Neural progenitor cell (in vitro differentiated cells): Measurements from ENCODE around the gene HNRNPA0. TPM values are rescaled to one million over a fixed set of nuclear protein-coding genes. Genes with fewer than 3 reads are reported as not detected.

Experiments
- DNase-seq: peaks from one replicate; pipeline ENCODE4 v3.0.0-alpha.2; 2016; ENCODE audit warnings: low spot score
- H2AFZ ChIP-seq: fragments of 200-600 bp; sonication (generic); replicated peaks from 2 replicates; pipeline ENCODE4 v1.6.1; 2016; ENCODE audit warnings: antibody characterized with exemption
- H3F3A ChIP-seq: fragments of 200-600 bp; sonication (generic); 2 replicates; pipeline ENCODE4 v1.6.1; 2016; ENCODE audit warnings: antibody characterized with exemption, low read depth
- H3K27ac ChIP-seq: fragments of 200-600 bp; sonication (generic); 2 replicates; pipeline ENCODE4 v1.5.1; 2016; ENCODE audit warnings: mild to moderate bottlenecking
- H3K27me3 ChIP-seq: fragments of 200-600 bp; sonication (generic); 2 replicates; pipeline ENCODE4 v1.6.1; 2016; ENCODE audit warnings: mild to moderate bottlenecking, moderate library complexity
- H3K36me3 ChIP-seq: fragments of 200-600 bp; sonication (generic); 2 replicates; pipeline ENCODE4 v1.5.1; 2016
- H3K4me1 ChIP-seq: fragments of 200-600 bp; sonication (generic); 2 replicates; pipeline ENCODE4 v1.6.1; 2016; ENCODE audit warnings: mixed run types
- H3K4me2 ChIP-seq: fragments of 200-600 bp; sonication (generic); 2 replicates; pipeline ENCODE4 v1.6.1; 2016
- H3K4me3 ChIP-seq: fragments of 200-600 bp; sonication (generic); 2 replicates; pipeline ENCODE4 v1.5.1; 2016
- H3K79me2 ChIP-seq: fragments of 200-600 bp; sonication (generic); 2 replicates; pipeline ENCODE4 v1.6.1; 2016; ENCODE audit warnings: low read depth
- H3K9ac ChIP-seq: fragments of 200-600 bp; sonication (generic); 2 replicates; pipeline ENCODE4 v1.6.1; 2016
- H3K9me3 ChIP-seq: fragments of 200-600 bp; sonication (generic); 2 replicates; pipeline ENCODE4 v1.5.1; 2016; ENCODE audit warnings: low read depth
- H4K20me1 ChIP-seq: fragments of 200-600 bp; sonication (generic); 2 replicates; pipeline ENCODE4 v1.6.1; 2016; ENCODE audit warnings: low read depth
- H3K27ac Mint-ChIP-seq: 3 replicates; pipeline ENCODE4 v1.8.0; 2021; ENCODE audit warnings: mixed read lengths
- H3K27me3 Mint-ChIP-seq: 2 replicates; pipeline ENCODE4 v1.8.0; 2022; ENCODE audit warnings: low read depth, mild to moderate bottlenecking, inconsistent platforms, moderate library complexity, mixed read lengths; ENCODE audit not compliant: insufficient read depth
- H3K36me3 Mint-ChIP-seq: 3 replicates; pipeline ENCODE4 v1.8.0; 2021; ENCODE audit warnings: mixed read lengths
- H3K4me1 Mint-ChIP-seq: 3 replicates; pipeline ENCODE4 v1.8.0; 2021; ENCODE audit warnings: mixed read lengths
- H3K4me3 Mint-ChIP-seq: 3 replicates; pipeline ENCODE4 v1.8.0; 2021; ENCODE audit warnings: mild to moderate bottlenecking, moderate library complexity, mixed read lengths
- H3K9me3 Mint-ChIP-seq: 3 replicates; pipeline ENCODE4 v1.8.0; 2020; ENCODE audit warnings: mixed read lengths
- EZH2 ChIP-seq: fragments of 200-600 bp; sonication (generic); IDR thresholded peaks from 2 replicates; pipeline ENCODE4 v1.6.1; 2017; ENCODE audit warnings: antibody characterized with exemption, mild to moderate bottlenecking, moderate library complexity
- EZH2phosphoT487 ChIP-seq: fragments of 200-600 bp; sonication (generic); IDR thresholded peaks from 2 replicates; pipeline ENCODE4 v1.6.1; 2017; ENCODE audit warnings: antibody characterized with exemption
- total RNA-seq: library from RNA; depleted of rRNA; stranded (reverse); fragments of >200 nt; gene quantifications from 2 replicates; pipeline ENCODE4 v1.2.3, GENCODE V29; 2015; ENCODE audit warnings: low replicate concordance
- TF ChIP-seq, protein P1 (sequence below): fragments of 200-600 bp; sonication (generic); IDR thresholded peaks from 2 replicates; pipeline ENCODE4 v1.5.1; 2017; ENCODE audit warnings: antibody characterized with exemption, mild to moderate bottlenecking

HNRNPA0 gene
- 49.8 and 71.4 TPM in 2 replicates for total RNA-seq

DNA sequence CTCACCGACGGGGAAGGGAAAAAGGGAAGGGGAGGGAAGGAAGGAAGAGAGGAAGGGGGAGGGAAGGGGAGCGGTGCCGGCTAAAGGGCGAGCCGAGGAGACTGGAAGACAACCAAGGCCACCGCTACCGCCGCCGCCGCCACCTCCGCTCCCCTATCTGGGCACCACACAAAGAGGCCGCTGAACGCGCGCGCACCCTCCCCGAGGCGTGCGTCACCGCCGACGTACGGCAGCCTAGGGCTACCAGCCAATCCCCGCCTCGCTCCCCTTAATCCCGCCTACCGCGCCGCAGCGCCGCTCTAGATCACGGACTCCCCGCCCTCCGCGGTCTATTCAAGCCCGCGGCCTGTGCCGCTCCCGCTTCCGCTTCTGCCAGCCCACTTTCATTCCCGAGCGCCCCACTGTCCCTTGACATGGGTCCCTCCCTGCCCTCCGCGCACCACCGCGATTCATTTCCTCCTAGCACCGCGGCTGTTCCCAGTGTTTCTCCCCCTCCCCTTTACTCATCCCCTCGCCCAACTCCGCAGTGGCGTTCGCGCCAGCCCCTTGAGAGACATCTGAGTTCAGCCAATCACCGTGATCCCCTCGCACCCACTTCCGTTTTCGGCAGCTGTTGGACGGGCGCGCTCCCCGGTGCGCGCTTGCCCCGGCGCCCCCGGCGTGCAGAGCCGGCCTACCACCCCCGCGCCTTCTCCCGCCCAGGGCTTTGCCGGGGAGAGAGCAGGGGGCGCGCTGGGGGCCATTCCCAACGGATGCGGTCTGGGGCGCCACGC is at the start of gene HNRNPA0:
TSS of gene HNRNPA0 (minus strand) at position 176 of the 773 bp plus-strand sequence. CDS start 297 bp downstream, outside the sequence.
- DNase-seq = peak; percentile 99
- Histone ChIP-seq H3F3A (peaks cover 26% of the 10 kb centered on the region), H3K4me1 (peaks cover 22% of the 10 kb centered on the region), H3K36me3 (no peaks in the 10 kb centered on the region), H4K20me1 (peaks cover 47% of the 10 kb centered on the region), H3K27me3 (no peaks in the 10 kb centered on the region), H3K4me3 (peak within 1 kb of the TSS; percentile 91), H2AFZ (peak within 1 kb of the TSS; percentile 71), H3K9ac (peak within 1 kb of the TSS; percentile 99), H3K27ac (peak within 1 kb of the TSS; percentile 100), H3K9me3 (no peaks in the 10 kb centered on the region), H3K79me2 (peaks cover 54% of the 10 kb centered on the region), H3K4me2 (peak within 1 kb of the TSS; percentile 93)
- Mint-ChIP-seq H3K27me3 (peaks cover 10% of the 10 kb centered on the region), H3K9me3 (peaks cover 4% of the 10 kb centered on the region), H3K27ac (peak within 1 kb of the TSS; percentile 100), H3K4me3 (peak within 1 kb of the TSS; percentile 97), H3K4me1 (peaks cover 19% of the 10 kb centered on the region), H3K36me3 (peaks cover 8% of the 10 kb centered on the region)
- TF ChIP-seq, protein P1, sequence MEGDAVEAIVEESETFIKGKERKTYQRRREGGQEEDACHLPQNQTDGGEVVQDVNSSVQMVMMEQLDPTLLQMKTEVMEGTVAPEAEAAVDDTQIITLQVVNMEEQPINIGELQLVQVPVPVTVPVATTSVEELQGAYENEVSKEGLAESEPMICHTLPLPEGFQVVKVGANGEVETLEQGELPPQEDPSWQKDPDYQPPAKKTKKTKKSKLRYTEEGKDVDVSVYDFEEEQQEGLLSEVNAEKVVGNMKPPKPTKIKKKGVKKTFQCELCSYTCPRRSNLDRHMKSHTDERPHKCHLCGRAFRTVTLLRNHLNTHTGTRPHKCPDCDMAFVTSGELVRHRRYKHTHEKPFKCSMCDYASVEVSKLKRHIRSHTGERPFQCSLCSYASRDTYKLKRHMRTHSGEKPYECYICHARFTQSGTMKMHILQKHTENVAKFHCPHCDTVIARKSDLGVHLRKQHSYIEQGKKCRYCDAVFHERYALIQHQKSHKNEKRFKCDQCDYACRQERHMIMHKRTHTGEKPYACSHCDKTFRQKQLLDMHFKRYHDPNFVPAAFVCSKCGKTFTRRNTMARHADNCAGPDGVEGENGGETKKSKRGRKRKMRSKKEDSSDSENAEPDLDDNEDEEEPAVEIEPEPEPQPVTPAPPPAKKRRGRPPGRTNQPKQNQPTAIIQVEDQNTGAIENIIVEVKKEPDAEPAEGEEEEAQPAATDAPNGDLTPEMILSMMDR = peak; percentile 19
- TF ChIP-seq EZH2phosphoT487 (no peak), EZH2 (peak; percentile 54)

DNA sequence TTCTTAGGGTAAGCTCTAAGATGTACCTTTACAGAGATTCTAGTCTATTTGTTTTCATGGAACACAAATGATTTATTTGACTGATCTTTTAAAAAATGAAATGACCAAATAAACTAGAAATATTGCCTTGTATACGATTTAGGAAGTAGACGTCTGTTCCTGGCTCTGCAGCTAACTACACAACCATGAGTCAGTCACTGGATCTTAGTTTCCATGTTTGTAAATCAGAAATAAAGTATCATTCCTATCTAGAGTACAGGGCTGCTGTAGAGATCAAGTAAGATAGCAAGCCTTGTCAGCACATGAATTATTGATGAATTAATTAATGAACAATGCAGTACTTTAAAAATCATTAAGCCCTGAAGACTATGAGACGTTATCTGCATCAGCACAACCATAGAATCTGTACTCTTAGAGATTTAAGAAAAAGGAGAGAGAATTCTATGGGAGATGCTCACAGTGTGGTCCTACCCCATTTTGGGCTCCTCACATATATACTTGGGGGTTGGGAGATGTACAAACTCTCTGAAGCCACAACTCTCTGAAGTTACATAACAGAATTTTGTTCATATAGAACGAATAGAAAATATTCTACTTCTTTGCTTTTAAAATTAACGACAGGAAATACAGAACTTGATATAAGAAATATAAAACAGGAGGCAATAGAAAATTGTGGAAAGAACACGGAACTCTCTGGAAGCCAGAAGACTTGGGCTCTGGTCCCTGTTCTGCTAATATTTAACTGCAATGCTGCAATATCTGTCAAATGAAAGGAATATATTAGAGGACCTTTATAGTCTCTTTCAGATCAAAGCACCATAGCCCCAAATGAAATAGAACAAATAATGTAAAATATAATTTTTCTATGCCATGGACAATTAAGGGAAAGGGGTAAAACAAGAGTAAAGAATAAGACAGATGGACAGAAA is 48.4 kb upstream of the HNRNPA0 start:
- no peak for DNase-seq
- H3K27me3 Mint-ChIP-seq = no peaks in the 10 kb centered on the region
- TF ChIP-seq EZH2 = no peak
- TF ChIP-seq EZH2phosphoT487 = no peak
- TF ChIP-seq, protein P1 = no peak
- H3K4me1 ChIP-seq = peaks cover 35% of the 10 kb centered on the region
- no peaks in the 10 kb centered on the region for H3K27me3 ChIP-seq
- peaks cover 7% of the 10 kb centered on the region for H3K4me1 Mint-ChIP-seq
- no peaks in the 10 kb centered on the region for H3K9me3 Mint-ChIP-seq
- no peaks in the 10 kb centered on the region for H4K20me1 ChIP-seq
- H3K9ac ChIP-seq = no peak overlapping the region
- no peak overlapping the region for H3K4me2 ChIP-seq
- no peak overlapping the region for H3K4me3 ChIP-seq
- H3K27ac Mint-ChIP-seq = no peak overlapping the region
- no peak overlapping the region for H3K4me3 Mint-ChIP-seq
- no peaks in the 10 kb centered on the region for H3K36me3 ChIP-seq
- H3K27ac ChIP-seq = no peak overlapping the region
- H3F3A ChIP-seq = peaks cover 11% of the 10 kb centered on the region
- no peaks in the 10 kb centered on the region for H3K9me3 ChIP-seq
- no peak overlapping the region for H2AFZ ChIP-seq
- no peaks in the 10 kb centered on the region for H3K36me3 Mint-ChIP-seq
- no peaks in the 10 kb centered on the region for H3K79me2 ChIP-seq

DNA sequence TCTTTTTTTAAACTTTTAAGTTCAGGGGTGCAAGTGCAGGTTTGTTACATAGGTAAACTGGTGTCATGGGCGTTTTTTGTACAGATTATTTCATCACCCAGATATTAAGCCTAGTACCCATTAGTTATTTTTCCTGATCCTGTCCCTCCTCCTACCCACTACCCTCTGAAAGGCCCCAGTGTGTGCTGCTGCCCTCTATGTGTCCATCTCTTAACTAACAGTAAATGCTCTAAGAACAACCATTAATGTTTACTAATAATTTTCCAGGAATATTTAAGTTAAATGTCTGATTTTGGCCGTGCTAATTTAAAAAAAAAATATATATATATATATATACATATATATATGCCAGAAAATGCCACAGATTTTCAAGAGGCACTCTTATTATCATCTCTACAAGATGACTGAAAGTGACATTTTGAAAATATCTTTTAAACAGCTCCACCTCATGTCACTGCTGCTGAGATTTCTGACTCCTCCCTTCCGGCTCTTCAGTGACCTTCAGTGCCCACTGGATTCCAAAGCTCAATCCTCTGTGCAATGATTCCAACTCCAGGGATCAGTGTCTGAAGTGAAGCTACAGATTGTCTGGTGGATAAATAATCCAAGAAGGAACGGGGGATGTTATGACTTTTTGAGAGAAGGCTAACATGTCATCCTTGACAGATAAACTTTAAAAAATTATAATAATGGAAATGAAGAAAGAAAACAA is 46.7 kb upstream of the HNRNPA0 start:
- H3K9me3 ChIP-seq = no peaks in the 10 kb centered on the region
- no peak overlapping the region for H3K9ac ChIP-seq
- Mint-ChIP-seq H3K27ac (no peak overlapping the region), H3K36me3 (no peaks in the 10 kb centered on the region), H3K27me3 (no peaks in the 10 kb centered on the region), H3K4me1 (peaks cover 7% of the 10 kb centered on the region), H3K4me3 (no peak overlapping the region), H3K9me3 (no peaks in the 10 kb centered on the region)
- no peaks in the 10 kb centered on the region for H3K27me3 ChIP-seq
- no peak overlapping the region for H3K4me2 ChIP-seq
- no peak overlapping the region for H2AFZ ChIP-seq
- no peaks in the 10 kb centered on the region for H3K79me2 ChIP-seq
- H4K20me1 ChIP-seq = no peaks in the 10 kb centered on the region
- peaks cover 11% of the 10 kb centered on the region for H3F3A ChIP-seq
- TF ChIP-seq, protein P1 = peak; percentile 2
- no peak for TF ChIP-seq EZH2
- DNase-seq = no peak
- no peaks in the 10 kb centered on the region for H3K36me3 ChIP-seq
- H3K4me1 ChIP-seq = peaks cover 35% of the 10 kb centered on the region
- no peak overlapping the region for H3K4me3 ChIP-seq
- no peak overlapping the region for H3K27ac ChIP-seq
